ENCODE data around the gene HUWE1. TPM values are rescaled to one million over a fixed set of nuclear protein-coding genes. Genes with fewer than 3 reads are reported as not detected.

Gene HUWE1
- total and polyA plus RNA-seq, 5 donors from 2014 or later, result 7.3 to 204 (median 9.3) TPM

DNA sequence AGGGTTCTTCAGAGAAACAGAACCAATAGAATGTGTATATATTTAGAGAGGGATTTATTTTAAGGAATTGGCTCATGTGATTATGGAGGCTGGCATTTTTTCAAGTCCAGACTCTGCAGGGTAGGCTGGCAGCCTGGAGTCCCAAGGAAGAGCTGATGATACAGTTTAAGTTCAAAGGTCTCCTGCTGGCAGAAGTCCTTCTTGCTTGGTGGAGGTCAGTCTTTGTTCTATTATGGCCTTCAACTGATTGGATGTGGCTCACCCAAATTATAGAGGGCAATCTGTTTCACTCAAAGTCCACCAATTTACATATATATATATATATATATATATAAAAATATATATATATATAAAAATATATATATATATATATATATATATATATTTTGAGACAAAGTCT lies 200.2 kb downstream of the HUWE1 start:
- H3K27me3 Mint-ChIP-seq, result peaks cover 9% of the 10 kb centered on the region
- no peaks in the 10 kb centered on the region for H3K9me3 Mint-ChIP-seq
- no peaks in the 10 kb centered on the region for H3K36me3 Mint-ChIP-seq
- Histone ChIP-seq H3K27me3 (ENCODE audit: control insufficient read depth, insufficient read depth, low read length) (no peaks in the 10 kb centered on the region), H3K36me3 (ENCODE audit: control insufficient read depth, insufficient read depth, low read length) (no peaks in the 10 kb centered on the region), H3K4me3 (ENCODE audit: low read depth, low read length) (no peak overlapping the region), H3K4me1 (ENCODE audit: control insufficient read depth, insufficient read depth, low read length, poor library complexity, severe bottlenecking) (no peaks in the 10 kb centered on the region), H3K27ac (ENCODE audit: insufficient read depth, low read length, poor library complexity, severe bottlenecking) (no peak overlapping the region), H3K9me3 (ENCODE audit: control insufficient read depth in 2 of 2, low read length in 2 of 2) (no peaks in the 10 kb centered on the region)
- H3K27ac Mint-ChIP-seq, result no peak overlapping the region
- ATAC-seq (ENCODE audit: low read depth in 2 of 2) (no peak), DNase-seq (no peak)
- H3K4me3 Mint-ChIP-seq, result no peak overlapping the region
- peaks cover 0 to 4% (median 0%) of the 10 kb centered on the region in 4 donors for H3K4me1 Mint-ChIP-seq

GRCh38 chrX:53483838-53484405 lies 202.6 kb downstream of the HUWE1 start:
- Histone ChIP-seq H3K4me1 (ENCODE audit: control insufficient read depth, insufficient read depth, low read length, poor library complexity, severe bottlenecking) (no peaks in the 10 kb centered on the region), H3K27ac (ENCODE audit: insufficient read depth, low read length, poor library complexity, severe bottlenecking) (no peak overlapping the region), H3K36me3 (ENCODE audit: control insufficient read depth, insufficient read depth, low read length) (no peaks in the 10 kb centered on the region), H3K9me3 (ENCODE audit: control insufficient read depth in 2 of 2, low read length in 2 of 2) (no peaks in the 10 kb centered on the region), H3K27me3 (ENCODE audit: control insufficient read depth, insufficient read depth, low read length) (no peaks in the 10 kb centered on the region), H3K4me3 (ENCODE audit: low read depth, low read length) (no peak overlapping the region)
- Mint-ChIP-seq H3K27ac (no peak overlapping the region), H3K9me3 (no peaks in the 10 kb centered on the region), H3K27me3 (peaks cover 11% of the 10 kb centered on the region), H3K36me3 (no peaks in the 10 kb centered on the region), H3K4me3 (no peak overlapping the region), H3K4me1 (peaks cover 0 to 4% (median 0%) of the 10 kb centered on the region in 4 donors)
- no peak for ATAC-seq (ENCODE audit: low read depth in 2 of 2)
- DNase-seq, result no peak

- no peak overlapping the region for H3K4me3 Mint-ChIP-seq
Measured at GRCh38 chrX:53483416-53483815, 203.1 kb downstream of the HUWE1 start.

More at GRCh38 chrX:53483416-53483815, 203.1 kb downstream of the HUWE1 start:
- no peak for DNase-seq
- no peaks in the 10 kb centered on the region for H3K36me3 Mint-ChIP-seq
- no peak overlapping the region for H3K27ac ChIP-seq (ENCODE audit: insufficient read depth, low read length, poor library complexity, severe bottlenecking)
- H3K4me1 Mint-ChIP-seq, result peaks cover 0 to 4% (median 0%) of the 10 kb centered on the region in 4 donors
- no peaks in the 10 kb centered on the region for H3K4me1 ChIP-seq (ENCODE audit: control insufficient read depth, insufficient read depth, low read length, poor library complexity, severe bottlenecking)
- H3K9me3 ChIP-seq (ENCODE audit: control insufficient read depth in 2 of 2, low read length in 2 of 2), result no peaks in the 10 kb centered on the region
- H3K4me3 ChIP-seq (ENCODE audit: low read depth, low read length), result no peak overlapping the region
- no peaks in the 10 kb centered on the region for H3K36me3 ChIP-seq (ENCODE audit: control insufficient read depth, insufficient read depth, low read length)
- no peak for ATAC-seq (ENCODE audit: low read depth in 2 of 2)
- no peak overlapping the region for H3K27ac Mint-ChIP-seq
- peaks cover 11% of the 10 kb centered on the region for H3K27me3 Mint-ChIP-seq
- no peaks in the 10 kb centered on the region for H3K27me3 ChIP-seq (ENCODE audit: control insufficient read depth, insufficient read depth, low read length)
- H3K9me3 Mint-ChIP-seq, result no peaks in the 10 kb centered on the region

Data from CD4-positive, CD25-positive, alpha-beta regulatory T cell (primary cell).